Measurements from ENCODE around the gene IDUA.

IDUA gene

GRCh38 chr4:970854-971520 lies 15.9 kb upstream of the IDUA start:
- H3K27me3 ChIP-seq (ENCODE audit: insufficient read depth, poor library complexity, severe bottlenecking), result no peaks in the 10 kb centered on the region
- TF ChIP-seq SPI1 (IDR thresholded peaks at IDR 0.05; ENCODE audit: borderline replicate concordance, low read depth) (no peak), GABPA (IDR thresholded peaks at IDR 0.05; ENCODE audit: low read depth) (no peak), POLR2AphosphoS5 (IDR thresholded peaks at IDR 0.05; ENCODE audit: low read depth) (no peak), REST (IDR thresholded peaks at IDR 0.05; ENCODE audit: insufficient replicate concordance, low read depth) (no peak)
- H3K4me3 ChIP-seq (replicated peaks; ENCODE audit: insufficient read depth, low read length), result no peak overlapping the region
- no peak for DNase-seq (ENCODE audit: low read depth in 1 of 2, low spot score in 1 of 2)
- H3K27ac ChIP-seq (replicated peaks), result no peak overlapping the region

GRCh38 chr4:971666-972500 lies 15.0 kb upstream of the IDUA start:
- Histone ChIP-seq H3K4me3 (replicated peaks; ENCODE audit: insufficient read depth, low read length) (no peak overlapping the region), H3K27me3 (ENCODE audit: insufficient read depth, poor library complexity, severe bottlenecking) (no peaks in the 10 kb centered on the region), H3K27ac (replicated peaks) (no peak overlapping the region)
- DNase-seq (ENCODE audit: low read depth in 1 of 2, low spot score in 1 of 2), result no peak
- TF ChIP-seq SPI1 (IDR thresholded peaks at IDR 0.05; ENCODE audit: borderline replicate concordance, low read depth) (no peak), POLR2AphosphoS5 (IDR thresholded peaks at IDR 0.05; ENCODE audit: low read depth) (no peak), REST (IDR thresholded peaks at IDR 0.05; ENCODE audit: insufficient replicate concordance, low read depth) (no peak), CTCF (IDR thresholded peaks at IDR 0.05; ENCODE audit: insufficient read depth, low read length) (no peak), GABPA (IDR thresholded peaks at IDR 0.05; ENCODE audit: low read depth) (no peak)

GRCh38 chr4:972651-973424 lies 14.0 kb upstream of the IDUA start:
- H3K4me3 ChIP-seq (replicated peaks; ENCODE audit: insufficient read depth, low read length), result peak overlapping the region; percentile 67
- no peak overlapping the region for H3K27ac ChIP-seq (replicated peaks)
- TF ChIP-seq SPI1 (IDR thresholded peaks at IDR 0.05; ENCODE audit: borderline replicate concordance, low read depth) (no peak), CTCF (IDR thresholded peaks at IDR 0.05; ENCODE audit: insufficient read depth, low read length) (no peak), REST (IDR thresholded peaks at IDR 0.05; ENCODE audit: insufficient replicate concordance, low read depth) (no peak), POLR2AphosphoS5 (IDR thresholded peaks at IDR 0.05; ENCODE audit: low read depth) (no peak), GABPA (IDR thresholded peaks at IDR 0.05; ENCODE audit: low read depth) (no peak)
- no peaks in the 10 kb centered on the region for H3K27me3 ChIP-seq (ENCODE audit: insufficient read depth, poor library complexity, severe bottlenecking)
- DNase-seq (ENCODE audit: low read depth in 1 of 2, low spot score in 1 of 2), result peak in 1 of 2 experiments; percentile 29

All from HL-60 (cell line).